SKM-1 (cell line): ENCODE data around the gene KCND3.

ENCODE experiments used
- DNase-seq: peaks from one replicate; lab custom pipeline; 2025; ENCODE audit not compliant: unreplicated experiment; lab: John Stamatoyannopoulos, UW

KCND3 gene

DNA sequence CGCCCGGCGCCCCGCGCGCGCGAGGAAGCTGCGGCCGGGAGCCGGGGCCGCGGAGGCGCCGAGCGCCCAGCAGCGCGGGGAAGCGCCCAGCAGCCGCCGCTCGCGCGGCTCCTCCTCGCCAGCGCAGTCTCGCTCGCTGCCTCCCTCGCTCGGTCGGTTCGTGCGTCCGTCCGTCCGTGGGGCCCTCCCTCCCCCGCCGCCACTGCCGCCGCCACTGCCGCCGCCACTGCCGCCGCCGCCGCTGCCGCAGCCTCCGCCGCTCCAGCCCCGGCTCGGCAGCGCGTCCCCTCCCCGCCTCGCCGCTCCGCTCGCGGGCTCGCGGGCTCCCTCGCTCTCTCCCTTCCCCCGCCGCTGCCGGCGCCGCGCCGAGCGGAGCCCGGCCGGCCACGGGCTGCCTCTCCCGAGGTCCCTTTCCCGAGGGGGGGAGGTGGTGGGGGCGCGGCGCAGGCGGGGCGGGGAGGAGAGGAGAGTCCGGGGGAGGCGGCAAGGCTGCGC is at the start of gene KCND3:
TSS of gene KCND3 (minus strand) at position 138 of the 495 bp plus-strand sequence.
- DNase-seq: no peak

- no peak for DNase-seq
These were observed 44.8 kb upstream of the KCND3 start for GRCh38 chr1:112034277-112034676.

GRCh38 chr1:112033439-112034120 is 44.1 kb upstream of the KCND3 start:
- no peak for DNase-seq

- DNase-seq: no peak
These were observed 40.7 kb upstream of the KCND3 start for GRCh38 chr1:112030157-112030556.

- DNase-seq: no peak
These were observed 38.2 kb upstream of the KCND3 start for GRCh38 chr1:112027696-112028095.

- DNase-seq: no peak
These were observed 37.0 kb upstream of the KCND3 start for GRCh38 chr1:112026501-112026900.

GRCh38 chr1:112026016-112026415 is 36.5 kb upstream of the KCND3 start:
- DNase-seq: no peak

DNA sequence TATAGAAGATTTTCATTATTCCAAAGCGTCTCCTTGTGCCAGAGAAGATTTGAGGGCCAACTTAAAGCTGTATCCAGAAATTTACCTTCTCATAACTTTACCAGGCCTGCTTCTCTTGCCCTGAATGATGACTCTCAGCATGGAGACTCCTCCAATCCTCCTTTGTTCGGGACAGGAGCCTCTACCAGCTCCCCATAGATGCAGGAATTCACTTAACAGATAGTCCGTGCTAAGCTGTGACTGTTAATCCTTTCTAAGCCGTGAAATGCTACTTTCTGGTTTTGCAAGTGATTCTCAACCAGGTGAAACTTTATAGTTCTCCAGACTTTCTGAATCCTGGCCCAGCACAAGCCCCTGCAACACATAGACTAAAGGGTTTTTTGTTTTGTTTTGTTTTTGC is 31.8 kb upstream of the KCND3 start:
- no peak for DNase-seq

- DNase-seq: no peak
These were observed 27.7 kb upstream of the KCND3 start for GRCh38 chr1:112017183-112017582.

GRCh38 chr1:112012823-112013222 is 23.4 kb upstream of the KCND3 start:
- DNase-seq: no peak

- no peak for DNase-seq
These were observed 21.7 kb upstream of the KCND3 start for GRCh38 chr1:112011202-112011601.

GRCh38 chr1:112007169-112007568 is 17.7 kb upstream of the KCND3 start:
- no peak for DNase-seq

DNA sequence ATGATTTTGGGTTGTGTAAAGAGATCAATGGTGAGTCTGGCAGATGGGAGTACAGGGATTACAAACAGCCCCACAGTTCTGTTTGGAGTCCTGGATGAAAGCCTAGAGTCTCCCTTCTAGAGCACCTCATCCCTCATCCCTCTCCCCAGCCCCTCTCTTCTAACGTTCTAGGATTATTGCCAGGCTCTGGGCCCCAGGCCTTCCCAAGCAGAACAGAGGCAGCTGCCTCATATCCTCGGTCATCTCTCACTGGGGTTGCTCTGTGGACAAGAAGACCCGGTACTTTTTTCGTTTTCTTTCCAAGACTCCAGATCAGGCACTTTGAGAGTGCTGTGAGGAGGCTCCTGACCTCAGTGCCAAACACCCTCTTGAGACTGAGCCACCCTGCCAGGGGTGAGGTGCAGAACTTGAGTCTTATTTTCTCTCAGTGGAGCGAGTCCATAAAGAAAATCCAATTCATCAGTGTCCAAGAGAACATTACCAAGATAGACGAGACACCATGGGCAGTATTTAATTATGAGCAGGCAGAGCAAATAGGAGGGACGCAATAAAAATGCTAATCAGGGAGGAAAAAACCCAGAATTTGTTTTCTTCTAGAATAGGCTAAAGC is 17.1 kb upstream of the KCND3 start:
- no peak for DNase-seq

GRCh38 chr1:112004076-112004475 is 14.6 kb upstream of the KCND3 start:
- DNase-seq: no peak

DNA sequence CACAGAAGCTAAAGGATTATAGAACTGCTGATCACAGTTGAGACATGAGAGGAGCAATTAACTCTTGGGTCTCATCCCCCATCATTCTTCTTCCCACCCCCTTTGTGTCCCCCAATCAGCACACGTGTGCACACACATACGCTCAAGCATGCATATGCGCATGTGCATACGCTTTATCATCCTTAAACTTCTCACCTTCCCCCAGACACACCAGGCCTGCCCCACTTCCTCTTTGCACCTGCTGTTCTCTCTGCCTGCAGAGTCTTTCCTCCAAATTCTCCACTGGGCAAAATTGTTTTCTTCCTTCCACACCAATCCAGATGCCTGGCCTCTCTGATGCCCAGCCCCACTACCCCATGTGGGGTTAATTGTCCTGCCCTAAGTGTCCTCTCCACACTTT is 13.0 kb upstream of the KCND3 start:
- DNase-seq: no peak

GRCh38 chr1:112001436-112001835 is 12.0 kb upstream of the KCND3 start:
- DNase-seq: no peak

DNA sequence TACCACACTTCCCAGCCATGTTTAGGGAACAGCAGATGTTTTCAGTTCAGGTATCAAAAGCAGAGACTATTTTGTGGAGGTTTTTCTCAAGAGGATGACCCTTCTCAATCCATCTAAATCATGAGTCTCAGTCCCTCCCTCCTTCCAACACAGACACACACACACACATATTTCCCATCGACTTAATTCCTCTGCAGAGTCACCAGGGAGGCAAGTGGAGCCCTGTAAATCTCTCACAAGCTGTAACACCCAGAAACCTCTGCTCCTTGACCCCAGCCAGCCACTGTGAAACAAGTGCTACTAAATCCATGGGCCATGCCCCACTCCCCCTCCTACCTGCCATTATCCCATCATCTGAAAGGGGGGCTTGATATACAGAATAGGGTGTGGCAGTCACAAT is 10.6 kb upstream of the KCND3 start:
- no peak for DNase-seq

DNA sequence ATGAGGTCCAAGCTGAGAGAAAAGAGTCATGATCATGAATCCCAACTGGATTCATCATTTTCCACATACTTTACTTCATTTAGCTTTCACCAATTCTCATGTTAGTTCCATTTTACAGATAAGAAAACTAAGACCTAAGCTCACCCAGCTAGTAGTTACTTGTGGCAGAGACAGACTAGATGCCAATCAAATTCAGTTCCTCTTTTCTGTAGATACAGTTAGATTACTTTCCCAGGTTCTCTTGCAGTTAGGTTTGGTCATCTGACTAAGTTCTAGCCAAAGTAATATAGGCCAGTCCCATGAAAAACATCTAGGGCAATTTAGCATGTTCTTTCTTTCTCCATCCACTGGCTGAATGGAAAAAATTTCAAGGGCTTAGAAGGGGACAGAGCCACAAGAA is 8.9 kb upstream of the KCND3 start:
- DNase-seq: no peak

DNA sequence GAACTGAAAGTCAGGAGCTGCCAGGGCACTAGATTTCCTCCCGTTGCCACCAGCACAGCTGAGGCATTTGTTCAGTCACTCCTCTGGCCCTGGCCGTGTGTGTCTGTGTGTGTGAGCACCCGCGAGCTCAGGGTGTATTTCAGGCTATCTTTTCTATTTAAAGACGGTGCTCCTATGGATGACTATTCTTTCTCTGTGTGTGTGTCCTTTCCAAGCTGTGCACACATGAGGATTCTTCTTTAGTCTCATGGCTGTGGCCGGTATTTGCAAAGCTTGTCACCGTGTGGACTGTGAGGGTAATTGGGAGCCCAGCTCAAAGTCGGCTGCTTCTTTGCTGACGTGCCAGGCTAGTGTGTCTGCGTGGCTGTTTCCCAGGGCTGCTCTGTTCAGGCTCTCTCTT is 3.0 kb upstream of the KCND3 start:
- DNase-seq: no peak

DNA sequence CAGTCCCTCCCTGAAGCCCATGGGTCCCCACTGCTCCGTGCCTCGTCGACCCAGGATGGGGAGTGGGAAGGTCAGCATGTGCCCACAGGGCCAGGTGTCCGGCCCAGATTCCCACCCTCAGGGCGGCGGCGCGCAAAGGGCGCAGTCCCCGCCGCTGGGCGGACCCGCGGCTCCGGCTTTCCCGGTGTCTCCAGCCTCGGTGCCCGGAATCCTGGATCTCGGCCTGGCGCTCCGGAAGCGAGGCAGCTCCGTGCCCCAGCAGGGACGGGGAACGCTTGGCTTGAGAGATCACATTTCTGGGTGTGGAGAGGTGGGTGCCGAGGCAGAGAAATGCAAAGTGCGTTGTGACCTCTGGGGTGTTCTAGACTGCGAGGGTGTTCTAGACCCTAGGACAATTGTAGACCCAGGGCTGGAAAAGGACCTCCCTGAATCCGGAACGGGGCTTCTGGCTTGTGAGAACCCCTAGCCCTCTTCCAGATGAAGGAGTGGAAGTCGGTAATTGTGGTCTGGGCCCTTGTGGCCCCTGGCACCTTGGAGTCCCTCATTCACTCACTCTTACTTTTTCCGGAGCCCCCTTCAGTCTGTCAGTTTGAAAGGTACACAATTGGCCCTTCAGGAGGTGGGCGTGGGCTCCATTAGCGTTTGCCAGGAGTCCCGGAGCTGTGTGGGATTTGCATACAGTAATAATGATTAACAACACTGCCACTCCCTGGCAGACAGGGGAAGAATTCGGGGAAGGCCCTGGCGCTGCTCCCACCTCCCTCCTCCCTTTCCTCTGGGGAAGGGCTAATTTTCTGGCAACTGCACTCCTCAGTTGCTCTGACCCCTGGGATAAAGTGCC is 1.6 kb upstream of the KCND3 start:
- no peak for DNase-seq

DNA sequence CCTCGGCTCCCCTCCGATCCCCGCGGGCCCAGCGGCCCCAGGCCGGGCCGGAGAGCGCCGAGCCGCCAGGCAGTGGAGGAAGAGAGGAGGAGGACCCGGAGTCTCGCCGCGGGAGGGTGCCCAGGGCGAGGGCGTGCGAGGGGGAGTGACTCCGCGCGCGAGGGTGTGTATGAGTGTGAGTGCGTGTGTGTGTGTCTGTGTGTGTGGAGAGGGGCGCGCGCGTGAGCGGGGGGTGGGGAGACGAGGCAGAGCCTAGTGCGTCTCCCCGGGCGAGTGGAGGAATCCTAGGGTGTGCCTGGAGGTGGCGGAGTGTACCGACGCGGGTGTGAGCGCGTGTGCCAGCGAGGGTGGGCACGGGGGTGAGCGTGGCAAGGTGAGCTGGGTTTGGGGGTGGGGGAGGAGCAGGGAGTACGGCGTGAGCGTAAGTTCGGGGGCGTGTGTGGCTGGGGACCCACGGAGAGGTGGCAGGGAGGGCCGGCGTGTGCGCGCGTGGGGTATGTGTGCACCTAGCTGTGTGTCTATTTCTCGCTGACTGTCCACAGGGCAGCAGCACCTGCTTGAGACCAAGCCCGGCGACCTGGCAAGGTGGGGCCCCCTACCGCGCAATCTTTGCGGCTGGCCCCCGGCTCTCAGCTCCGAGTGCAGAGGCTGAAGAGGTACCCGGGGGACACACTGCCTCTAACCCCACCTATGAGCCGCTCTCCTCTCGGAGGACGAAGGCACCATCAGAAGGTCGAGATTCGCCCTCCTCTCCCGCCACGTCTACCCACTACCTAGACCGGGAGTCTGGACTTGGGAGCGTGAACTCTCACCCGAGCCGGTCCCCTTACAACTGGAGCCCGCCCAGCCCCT is 784 bp upstream of the KCND3 start:
- no peak for DNase-seq
